ENCODE results near the gene OR2W3.

OR2W3 gene

GRCh38 chr1:247895163-247895637 lies at the start of gene OR2W3:
OR2W3 (plus strand) TSS chr1:247895587; CDS start chr1:247895587, 0 bp downstream.
- intact Hi-C loops (cut with DNase I), result no loop called here
- peak in 1 of 42 donors; percentile 26 for DNase-seq

- intact Hi-C loops (cut with DNase I), result no loop called here
- no peak for DNase-seq
These were observed 49.7 kb upstream of the OR2W3 start for GRCh38 chr1:247845693-247846017.

- no peak for DNase-seq
- intact Hi-C loops (cut with DNase I), result no loop called here
These were observed 47.0 kb upstream of the OR2W3 start for GRCh38 chr1:247848346-247848745.

- intact Hi-C loops (cut with DNase I), result no loop called here
- DNase-seq, result no peak
These were observed 45.8 kb upstream of the OR2W3 start for GRCh38 chr1:247849616-247850015.

GRCh38 chr1:247854899-247855545 lies 40.4 kb upstream of the OR2W3 start:
- intact Hi-C loops (cut with DNase I), result no loop called here
- peak in 1 of 42 donors; percentile 28 for DNase-seq

- DNase-seq, result peak in 1 of 42 donors; percentile 6
These were observed 39.5 kb upstream of the OR2W3 start for GRCh38 chr1:247855911-247856310.

GRCh38 chr1:247857069-247857984 lies 38.1 kb upstream of the OR2W3 start, which contains the start of gene TRIM58:
TRIM58 (plus strand) TSS chr1:247857187; CDS start chr1:247857247, 60 bp downstream.
- DNase-seq, result peak in 31 of 42 donors; percentile 5 to 68 (median 30)
- intact Hi-C loops (cut with DNase I), result no loop called here

More at GRCh38 chr1:247855911-247856310, 39.5 kb upstream of the OR2W3 start:
- intact Hi-C loops (cut with DNase I), result no loop called here

- intact Hi-C loops (cut with DNase I), result no loop called here
- DNase-seq, result no peak
These were observed 37.3 kb upstream of the OR2W3 start for GRCh38 chr1:247857985-247858619.

- peak in 31 of 42 donors; percentile 7 to 86 (median 41) for DNase-seq
- intact Hi-C loops (cut with DNase I), result no loop called here
These were observed 32.6 kb upstream of the OR2W3 start for GRCh38 chr1:247862756-247863155.

- intact Hi-C loops (cut with DNase I), result no loop called here
- no peak for DNase-seq
These were observed 30.7 kb upstream of the OR2W3 start for GRCh38 chr1:247864644-247865043.

GRCh38 chr1:247865416-247865815 lies 30.0 kb upstream of the OR2W3 start:
- intact Hi-C loops (cut with DNase I), result no loop called here
- DNase-seq, result no peak

GRCh38 chr1:247883346-247883745 lies 12.0 kb upstream of the OR2W3 start:
- DNase-seq, result peak in 1 of 42 donors; percentile 36
- intact Hi-C loops (cut with DNase I), result no loop called here

GRCh38 chr1:247884797-247885413 lies 10.5 kb upstream of the OR2W3 start:
- DNase-seq, result peak in 1 of 42 donors; percentile 8
- intact Hi-C loops (cut with DNase I), result no loop called here

- intact Hi-C loops (cut with DNase I), result no loop called here
- DNase-seq, result peak in 1 of 42 donors; percentile 37
These were observed 589 bp downstream of the OR2W3 start for GRCh38 chr1:247895976-247896375.

GRCh38 chr1:247904122-247904521 lies 8.7 kb downstream of the OR2W3 start:
- no peak for DNase-seq
- intact Hi-C loops (cut with DNase I), result no loop called here

- intact Hi-C loops (cut with DNase I), result no loop called here
- DNase-seq, result no peak
These were observed 9.8 kb downstream of the OR2W3 start for GRCh38 chr1:247905181-247905580.

- intact Hi-C loops (cut with DNase I), result no loop called here
- no peak for DNase-seq
These were observed 10.6 kb downstream of the OR2W3 start for GRCh38 chr1:247905910-247906503.

GRCh38 chr1:247906504-247907047 lies 11.2 kb downstream of the OR2W3 start:
- peak in 1 of 42 donors; percentile 20 for DNase-seq
- intact Hi-C loops (cut with DNase I), result no loop called here

- intact Hi-C loops (cut with DNase I), result no loop called here
- no peak for DNase-seq
These were observed 13.4 kb downstream of the OR2W3 start for GRCh38 chr1:247908766-247909165.
